Fibroblast of upper back skin (primary cell): ENCODE measurements around the gene AP1M2.
"Not testable (repeated sequence)": the region's sequence is repeated elsewhere in the genome, so short reads cannot be mapped to it uniquely, and the experiment has no call there.

Experiments
- DNase-seq: peaks from one replicate; pipeline ENCODE4 v3.0.0-alpha.2; 2013

Gene AP1M2

DNA sequence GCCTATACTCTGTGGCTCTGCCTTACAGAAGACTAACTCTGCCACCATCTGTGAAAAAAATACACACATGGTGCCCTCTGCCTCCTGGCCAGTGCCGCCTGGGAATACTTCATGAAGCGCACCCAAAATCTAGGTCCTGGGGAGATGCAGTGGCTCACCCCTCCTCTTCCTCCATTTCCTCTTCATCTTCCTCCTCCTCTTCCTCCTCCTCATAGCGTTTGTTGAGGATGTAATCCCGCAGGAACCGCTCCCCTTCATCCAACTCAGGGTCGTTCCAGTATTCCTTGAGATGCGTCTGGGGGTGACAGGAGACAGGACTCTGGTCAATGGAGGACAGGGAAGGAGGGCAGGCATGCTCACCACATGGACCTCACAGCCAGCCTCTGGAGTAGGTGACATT is 27.0 kb downstream of the AP1M2 start:
- no peak for DNase-seq

DNA sequence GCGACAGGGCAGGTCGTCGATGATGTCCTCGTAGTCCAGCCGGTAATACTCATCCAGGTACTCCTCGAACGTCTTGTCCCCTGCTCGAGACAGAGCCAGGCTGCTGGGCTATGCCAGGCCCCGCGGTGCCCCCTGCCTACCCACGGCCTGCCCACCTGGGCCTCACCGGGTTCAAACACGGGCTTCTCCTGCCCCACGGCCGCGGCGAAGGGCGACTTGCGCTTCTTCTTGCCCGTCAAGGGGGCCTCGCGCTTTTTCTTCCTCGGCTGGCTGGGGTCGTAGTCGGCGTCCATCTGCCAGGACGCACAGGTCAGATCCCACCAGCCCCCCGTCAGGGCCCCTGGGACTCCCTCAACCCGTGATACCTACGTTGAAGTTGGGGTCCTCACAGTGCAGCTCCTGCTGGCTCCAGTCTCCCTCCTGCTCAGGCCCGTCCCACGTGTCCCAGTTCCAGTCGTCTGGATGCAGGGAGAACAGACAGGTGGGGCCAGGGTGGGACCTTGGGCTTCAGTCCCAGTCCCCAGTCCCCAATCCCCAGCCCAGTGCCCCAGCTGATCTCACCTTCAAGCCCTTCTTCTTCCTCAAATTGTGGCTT is 29.4 kb downstream of the AP1M2 start:
- no peak for DNase-seq

DNA sequence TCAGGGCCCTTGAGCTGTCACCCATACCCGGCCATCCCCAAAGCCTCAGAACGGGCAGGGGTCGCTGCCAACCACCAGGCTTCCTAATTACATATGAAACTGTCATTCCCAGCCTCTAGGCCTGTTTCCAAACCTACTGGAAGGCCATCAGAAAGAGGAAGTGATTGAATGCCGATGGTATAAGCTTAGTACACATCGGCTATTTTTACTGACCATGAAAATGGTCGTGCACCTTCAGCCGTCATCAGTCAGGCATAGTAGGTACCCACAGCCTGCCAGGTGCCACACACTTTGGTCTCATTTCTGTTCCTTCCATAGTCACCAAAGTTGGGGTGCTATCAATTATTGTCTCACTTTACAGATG is 31.5 kb downstream of the AP1M2 start:
- DNase-seq = no peak

GRCh38 chr19:10554760-10555609 is 32.1 kb downstream of the AP1M2 start:
- DNase-seq = no peak

DNA sequence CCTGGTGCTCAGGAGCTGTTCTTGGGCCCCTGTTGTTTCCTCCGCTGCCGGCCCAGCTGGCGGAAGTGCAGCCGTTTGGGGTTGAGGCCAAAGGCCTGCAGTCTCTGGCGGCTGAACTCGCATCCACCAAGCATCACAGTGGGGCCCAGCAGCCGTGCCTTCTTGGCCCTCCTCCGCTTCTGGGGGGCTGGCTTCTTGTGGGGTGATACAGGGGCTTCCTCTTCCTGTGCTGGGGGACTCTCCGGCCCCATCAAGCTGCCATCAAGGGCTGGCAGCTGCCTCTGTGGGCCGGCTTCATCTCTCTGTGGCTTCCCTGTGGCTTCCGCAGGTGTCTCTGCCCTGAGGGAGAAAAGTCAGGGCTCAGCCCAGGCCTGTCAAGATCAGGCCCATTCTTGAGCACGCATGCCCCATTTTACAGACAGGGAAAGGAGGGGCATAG is 33.1 kb downstream of the AP1M2 start:
- no peak for DNase-seq

DNA sequence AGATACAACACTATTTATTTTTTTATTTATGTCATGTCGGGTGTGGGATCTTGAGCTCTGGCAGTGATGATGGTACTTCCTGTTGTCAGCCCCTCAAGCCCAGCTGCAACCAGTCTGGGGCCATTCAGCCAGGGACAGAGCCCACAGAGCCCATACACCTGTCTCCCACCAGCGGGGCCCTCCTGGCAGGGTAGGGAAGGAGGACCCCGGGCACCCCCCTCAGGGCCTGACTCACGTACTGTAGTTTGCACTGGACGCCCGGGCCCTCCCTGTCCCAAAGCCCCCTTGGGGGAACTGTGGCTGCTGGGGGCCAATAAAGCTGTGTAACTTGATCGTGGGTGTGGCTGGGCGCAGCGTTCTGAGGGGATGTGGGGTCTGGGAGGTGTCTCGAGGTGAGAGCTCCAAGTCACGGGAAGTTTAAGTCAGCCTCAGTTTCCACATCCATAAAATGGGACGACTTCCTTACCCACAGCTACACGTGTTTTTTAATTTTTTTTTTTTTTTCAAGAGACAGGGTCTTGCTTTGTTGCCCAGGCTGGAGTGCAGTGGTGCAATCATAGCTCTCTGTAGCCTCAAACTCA is 33.9 kb downstream of the AP1M2 start:
- no peak for DNase-seq

GRCh38 chr19:10552510-10553053 is 34.5 kb downstream of the AP1M2 start:
- peak; percentile 13 for DNase-seq

- peak; percentile 17 for DNase-seq
Observed at GRCh38 chr19:10551698-10552301, 35.3 kb downstream of the AP1M2 start.

GRCh38 chr19:10551006-10551405 is 36.1 kb downstream of the AP1M2 start:
- not testable (repeated sequence) for DNase-seq

- no peak for DNase-seq
Observed at GRCh38 chr19:10550336-10550735, 36.8 kb downstream of the AP1M2 start.

- no peak for DNase-seq
Observed at GRCh38 chr19:10549733-10550132, 37.4 kb downstream of the AP1M2 start.

DNA sequence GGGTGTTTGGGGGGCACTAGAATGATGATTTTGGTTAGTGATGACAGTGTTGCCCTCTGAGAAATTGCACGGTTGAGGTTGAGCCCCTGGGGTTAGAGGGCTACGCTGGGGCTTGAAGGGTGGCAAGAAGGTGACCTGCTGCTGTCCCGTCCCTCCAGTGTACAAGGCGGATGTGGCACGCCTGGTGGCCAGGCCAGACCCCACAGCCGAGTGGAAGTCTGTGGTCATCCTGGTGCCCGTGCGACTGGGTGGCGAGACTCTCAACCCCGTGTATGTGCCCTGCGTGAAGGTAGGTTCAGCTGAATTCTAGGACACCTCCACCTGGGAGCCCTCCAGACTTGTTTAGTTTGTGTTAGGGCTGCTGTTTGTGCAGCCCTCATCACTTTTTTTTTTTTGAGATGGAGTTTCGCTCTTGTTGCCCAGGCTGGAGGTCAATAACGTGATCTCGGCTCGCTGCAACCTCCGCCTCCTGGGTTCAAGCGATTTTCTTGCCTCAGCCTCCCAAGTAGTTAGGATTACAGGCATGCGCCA is 38.3 kb downstream of the AP1M2 start:
- DNase-seq = no peak

GRCh38 chr19:10546817-10547216 is 40.3 kb downstream of the AP1M2 start:
- DNase-seq = no peak

DNA sequence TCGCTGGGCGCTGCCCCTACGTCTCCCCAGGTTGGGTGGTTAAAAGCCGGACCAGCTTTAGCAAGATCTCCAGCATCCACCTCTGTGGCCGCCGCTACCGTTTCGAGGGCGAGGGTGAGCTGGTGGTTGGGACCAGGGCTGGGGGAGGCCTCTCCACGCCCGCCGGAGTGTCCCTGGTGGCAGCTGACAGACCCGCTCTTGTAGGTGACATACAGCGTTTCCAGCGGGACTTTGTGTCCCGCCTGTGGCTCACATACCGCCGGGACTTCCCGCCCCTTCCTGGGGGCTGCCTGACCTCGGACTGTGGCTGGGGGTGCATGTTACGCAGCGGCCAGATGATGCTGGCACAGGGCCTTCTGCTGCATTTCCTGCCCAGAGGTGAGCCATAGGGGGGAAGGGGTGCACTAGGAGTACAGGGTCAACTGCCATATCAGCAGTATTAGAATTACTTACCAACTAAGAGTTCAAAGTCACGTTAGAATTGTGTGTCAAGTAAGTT is 42.3 kb downstream of the AP1M2 start:
- no peak for DNase-seq

- DNase-seq = no peak
Observed at GRCh38 chr19:10544242-10544752, 42.8 kb downstream of the AP1M2 start.

DNA sequence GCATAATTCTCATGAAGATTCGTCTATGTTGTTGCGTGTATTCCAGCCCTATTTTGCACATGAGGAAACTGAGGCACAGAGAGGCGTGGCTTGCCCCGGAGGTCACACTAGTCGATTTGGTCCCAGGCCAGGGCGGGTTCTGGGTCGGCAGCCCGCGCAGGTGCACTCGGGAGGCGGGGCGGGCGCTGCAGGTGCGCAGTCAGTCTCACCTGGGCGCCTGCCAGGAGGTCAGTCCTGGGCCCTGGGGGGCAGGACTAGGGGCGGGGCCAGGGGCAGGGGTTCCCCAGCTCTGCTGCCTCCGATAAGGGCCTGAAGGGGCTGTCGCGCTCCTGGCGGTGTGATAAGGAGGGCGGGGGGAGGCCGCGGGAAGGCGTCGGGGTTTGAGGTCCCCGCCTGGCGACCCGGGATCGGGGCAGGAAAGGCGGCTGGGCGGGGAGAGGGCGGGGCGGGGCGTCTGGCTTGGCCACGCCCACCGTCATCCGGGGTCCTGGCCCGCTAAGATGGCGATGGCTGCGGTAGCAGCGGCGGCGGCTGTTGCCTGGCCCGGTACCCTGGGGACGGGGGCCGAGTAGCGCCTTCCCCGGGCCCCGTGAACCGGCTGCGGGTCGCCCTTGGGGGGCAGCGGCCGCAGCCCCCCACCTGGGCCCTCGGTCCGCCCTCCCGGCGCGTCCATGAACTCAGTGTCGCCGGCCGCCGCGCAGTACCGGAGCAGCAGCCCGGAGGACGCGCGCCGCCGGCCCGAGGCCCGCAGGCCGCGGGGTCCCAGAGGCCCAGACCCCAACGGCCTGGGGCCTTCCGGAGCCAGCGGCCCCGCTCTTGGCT is 43.5 kb downstream of the AP1M2 start, which contains the start of gene ATG4D:
Gene ATG4D, plus strand, starts transcription at position 485 of the 822 bp plus-strand sequence. Its CDS starts 187 bp downstream, at position 672.
- peak; percentile 53 for DNase-seq

DNA sequence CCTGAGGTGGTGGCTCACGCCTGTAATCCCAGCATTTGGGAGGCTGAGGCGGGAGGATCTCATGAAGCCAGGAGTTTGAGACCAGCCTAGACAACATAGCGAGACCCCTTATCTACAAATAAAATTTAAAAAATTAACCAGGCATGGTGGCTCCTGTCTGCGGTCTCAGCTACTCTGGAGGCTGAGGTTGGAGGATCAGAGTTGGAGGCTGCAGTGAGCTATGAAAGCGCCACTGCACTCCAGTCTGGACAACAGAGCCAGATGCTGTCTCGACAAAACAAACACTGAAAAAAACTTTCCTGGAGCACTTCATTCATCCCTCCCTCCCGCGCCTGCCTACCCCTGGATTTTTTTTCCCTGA is 44.1 kb downstream of the AP1M2 start:
- no peak for DNase-seq

DNA sequence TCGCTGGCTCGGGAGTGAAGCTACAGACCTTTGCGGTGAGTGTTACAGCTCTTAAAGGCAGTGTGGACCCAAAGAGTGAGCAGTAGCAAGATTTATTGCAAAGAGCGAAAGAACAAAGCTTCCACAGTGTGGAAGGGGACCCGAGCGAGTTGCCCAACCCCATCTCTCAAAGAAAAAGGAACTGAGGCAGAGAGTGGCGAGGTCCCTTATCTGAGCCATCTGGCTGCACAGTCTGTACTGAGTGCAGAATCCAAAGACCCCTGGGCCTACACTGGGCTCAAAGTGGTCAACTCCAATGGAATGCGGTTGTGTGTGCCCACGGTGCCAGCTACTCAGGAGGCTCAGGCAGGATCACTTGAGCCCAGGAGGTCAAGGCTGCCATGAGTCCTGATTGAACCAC is 48.1 kb downstream of the AP1M2 start:
- DNase-seq = not testable (repeated sequence)

GRCh38 chr19:10538204-10538983 is 48.7 kb downstream of the AP1M2 start:
- no peak for DNase-seq

- DNase-seq = no peak
Observed at GRCh38 chr19:10537668-10538067, 49.4 kb downstream of the AP1M2 start.

- DNase-seq = no peak
Observed at GRCh38 chr19:10535613-10536012, 51.5 kb downstream of the AP1M2 start.
